OCI-LY7 (cell line): Measurements from ENCODE around the gene SPPL2A.

Experiments used
- CTCF ChIP-seq: fragments of 200-600 bp; sonication (generic); conservative IDR thresholded peaks from 2 replicates; pipeline ENCODE4 v1.5.1; 2014; ENCODE audit warnings: mild to moderate bottlenecking, antibody characterized with exemption, low read length, moderate library complexity, mixed read lengths
- EZH2phosphoT487 ChIP-seq: fragments of 200-600 bp; sonication (generic); IDR thresholded peaks from 2 replicates; pipeline ENCODE4 v1.6.1; 2018; ENCODE audit warnings: low read depth, borderline replicate concordance, mild to moderate bottlenecking, mixed run types, antibody characterized with exemption, low read length, moderate library complexity, mixed read lengths

- TF ChIP-seq CTCF (no peak), EZH2phosphoT487 (no peak)
These were observed 44.6 kb upstream of the SPPL2A start for GRCh38 chr15:50810128-50810527.
